K562 (cell line): ENCODE data around the gene S100P. TPM values are rescaled to one million over a fixed set of nuclear protein-coding genes. Genes with fewer than 3 reads are reported as not detected.

Source experiments
- ATF1 ChIP-seq, 2 experiments: fragments of 450-650 bp in 1 of 2; IDR thresholded peaks; 2 replicates each; pipeline ENCODE4 v1.6.1; 2016; ENCODE audit warnings: missing compliant biosample characterization in 1 of 2, missing genetic modification characterization in 1 of 2
- BHLHE40 ChIP-seq: IDR thresholded peaks from 2 replicates; pipeline ENCODE4 v1.6.1; 2011; ENCODE audit warnings: low read length, improper control_type of control experiment
- CC2D1A ChIP-seq: fragments of 450-650 bp; IDR thresholded peaks from 2 replicates; pipeline ENCODE4 v1.6.1; 2017; ENCODE audit warnings: mild to moderate bottlenecking
- CCAR2 ChIP-seq: fragments of 200-400 bp; formaldehyde crosslinking; IDR thresholded peaks from 2 replicates; pipeline ENCODE4 v1.6.1; 2017; ENCODE audit warnings: mild to moderate bottlenecking, low read depth, low read length
- CSDE1 ChIP-seq, 2 experiments: fragments of 450-650 bp; IDR thresholded peaks; 2 replicates each; pipeline ENCODE4 v1.6.1; 2016; ENCODE audit warnings: mild to moderate bottlenecking in 1 of 2
- DACH1 ChIP-seq: fragments of 450-650 bp; IDR thresholded peaks from 2 replicates; pipeline ENCODE4 v1.6.1; 2018; ENCODE audit not compliant: partially characterized antibody
- HDGF ChIP-seq: fragments of 450-650 bp; IDR thresholded peaks from 2 replicates; pipeline ENCODE4 v1.6.1; 2016
- JUND ChIP-seq, 2 experiments: IDR thresholded peaks; 2 replicates in 1 of 2; 3 replicates in 1 of 2; pipeline ENCODE4 v1.6.1; 2011; ENCODE audit warnings: borderline replicate concordance in 2 of 2, low read depth in 2 of 2, low read length in 2 of 2, improper control_type of control experiment in 1 of 2, missing biosample characterization in 1 of 2, missing genetic modification characterization in 1 of 2, missing genetic modification reagents in 1 of 2
- KDM1A ChIP-seq, 2 experiments: fragments of 450-650 bp; IDR thresholded peaks; 2 replicates each; pipeline ENCODE4 v1.6.1; 2016; ENCODE audit warnings: mild to moderate bottlenecking in 2 of 2
- KDM4B ChIP-seq, 2 experiments: fragments of 450-650 bp in 1 of 2; sonication (generic) in 1 of 2; IDR thresholded peaks; 2 replicates each; pipeline ENCODE4 v1.6.1; 2016 to 2017; ENCODE audit warnings: borderline replicate concordance in 2 of 2, antibody characterized with exemption in 1 of 2, low read depth in 1 of 2, mild to moderate bottlenecking in 1 of 2
- MAFK ChIP-seq: IDR thresholded peaks from 2 replicates; pipeline ENCODE4 v1.6.1; 2011; ENCODE audit warnings: low read length, improper control_type of control experiment
- NBN ChIP-seq: fragments of 450-650 bp; IDR thresholded peaks from 2 replicates; pipeline ENCODE4 v1.6.1; 2016; ENCODE audit warnings: low read depth, mild to moderate bottlenecking
- NR2C2 ChIP-seq, 2 experiments: fragments of 200-800 bp in 1 of 2; sonication (Bioruptor generic) in 1 of 2; sonication (generic) in 1 of 2; formaldehyde crosslinking in 1 of 2; IDR thresholded peaks; 2 replicates each; pipeline versions ENCODE4 v1.6.1 to v1.8.0; 2016 to 2022; ENCODE audit warnings: mild to moderate bottlenecking in 1 of 2, missing compliant biosample characterization in 1 of 2, missing genetic modification characterization in 1 of 2, missing genetic modification reagents in 1 of 2
- SMAD4 ChIP-seq: fragments of 250-450 bp; sonication (Bioruptor Pico); conservative IDR thresholded peaks from 2 replicates; pipeline ENCODE4 v1.8.0; 2021; ENCODE audit warnings: inconsistent platforms, mild to moderate bottlenecking, moderate library complexity
- STAG1 ChIP-seq: sonication (generic); formaldehyde crosslinking; IDR thresholded peaks from 2 replicates; pipeline ENCODE4 v1.5.0; 2020; ENCODE audit warnings: missing genetic modification reagents, borderline replicate concordance
- TCF3 ChIP-seq: sonication (generic); formaldehyde crosslinking; IDR thresholded peaks from 2 replicates; pipeline ENCODE4 v1.4.0; 2020; ENCODE audit warnings: mild to moderate bottlenecking, missing genetic modification reagents
- ZBTB7A ChIP-seq: IDR thresholded peaks from 2 replicates; pipeline ENCODE4 v1.6.1; 2011; ENCODE audit warnings: low read depth, mild to moderate bottlenecking, low read length, moderate library complexity, borderline replicate concordance; ENCODE audit not compliant: control insufficient read depth
- ZFP36 ChIP-seq: fragments of 150-350 bp; IDR thresholded peaks from 2 replicates; pipeline ENCODE4 v1.6.1; 2018; ENCODE audit warnings: low read length, low read depth; ENCODE audit not compliant: partially characterized antibody
- ZNF445 ChIP-seq: fragments of 250-450 bp; sonication (Bioruptor Pico); IDR thresholded peaks from 2 replicates; pipeline ENCODE4 v1.4.0; 2020; ENCODE audit warnings: low read depth, mild to moderate bottlenecking, moderate library complexity
- polyA plus RNA-seq, 8 experiments: library from polyadenylated mRNA; depleted of rRNA in 4 of 8; stranded (reverse) in 5 of 8; unstranded in 3 of 8; fragments of >200 nt; fragmentation: Nextera tagmentation in 2 of 8; fragmentation: Illumina TruSeq in 1 of 8; extraction: Ambion mirVana in 2 of 8; extraction: Trizol in 1 of 8; gene quantifications; 2 replicates each; pipeline versions ENCODE4 v1.2.1 to v1.2.3, GENCODE V29; 2011 to 2014; ENCODE audit warnings: inconsistent platforms in 1 of 8, missing spikeins in 1 of 8
- total RNA-seq, 7 experiments: library from RNA; depleted of rRNA in 6 of 7; stranded (reverse); fragments of >200 nt in 6 of 7; fragmentation: Illumina TruSeq in 2 of 7; extraction: Trizol in 2 of 7; gene quantifications; 2 replicates each; pipeline versions ENCODE4 v1.2.1 to v1.2.3, GENCODE V29; 2011 to 2021; ENCODE audit warnings: low replicate concordance in 1 of 7
- TF ChIP-seq, protein P1 (sequence below): fragments of 450-650 bp; IDR thresholded peaks from 2 replicates; pipeline ENCODE4 v1.6.1; 2016; ENCODE audit warnings: antibody characterized with exemption
- TF ChIP-seq, protein P2 (sequence below): fragments of 450-650 bp; formaldehyde crosslinking; IDR thresholded peaks from 2 replicates; pipeline ENCODE4 v1.4.0; 2020; ENCODE audit warnings: mild to moderate bottlenecking, moderate library complexity

S100P gene
- total and polyA plus RNA-seq, 9 of the 15 experiments (the other 6 are each of a cell fraction or from before 2014, with no cell fraction given) = 4.1 to 23.8 (median 7.5) TPM

DNA sequence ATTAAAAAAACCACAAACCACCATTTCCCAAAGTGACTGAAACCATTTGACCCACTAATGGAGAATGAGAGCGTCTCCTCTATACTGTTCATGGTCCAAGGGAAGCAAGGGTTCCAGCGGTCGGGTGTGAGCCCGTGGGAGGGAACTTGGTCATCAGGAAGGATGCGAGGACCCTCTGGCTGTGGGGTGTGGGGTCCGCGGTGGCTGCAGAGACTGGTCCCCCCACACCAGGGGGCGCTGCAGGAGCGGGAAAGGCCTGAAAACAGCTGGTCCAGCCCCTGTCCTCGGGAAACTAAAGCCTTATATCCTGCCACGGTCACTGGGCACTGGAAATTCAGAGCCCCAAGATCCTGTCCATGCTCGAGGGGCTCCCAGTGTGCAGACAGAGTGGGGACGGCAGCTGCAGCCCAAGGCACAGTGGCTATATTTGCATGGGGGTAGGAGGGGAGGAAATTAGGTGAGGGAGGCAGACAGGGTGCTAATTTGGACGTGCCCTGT, 26.6 kb downstream of the S100P start (continued):
- TF ChIP-seq TCF3 = peak; percentile 20; the same call in 1 of the 2 replicates
- TF ChIP-seq CSDE1 (IDR thresholded peaks at IDR 0.05) = no peak
- TF ChIP-seq, protein P1, sequence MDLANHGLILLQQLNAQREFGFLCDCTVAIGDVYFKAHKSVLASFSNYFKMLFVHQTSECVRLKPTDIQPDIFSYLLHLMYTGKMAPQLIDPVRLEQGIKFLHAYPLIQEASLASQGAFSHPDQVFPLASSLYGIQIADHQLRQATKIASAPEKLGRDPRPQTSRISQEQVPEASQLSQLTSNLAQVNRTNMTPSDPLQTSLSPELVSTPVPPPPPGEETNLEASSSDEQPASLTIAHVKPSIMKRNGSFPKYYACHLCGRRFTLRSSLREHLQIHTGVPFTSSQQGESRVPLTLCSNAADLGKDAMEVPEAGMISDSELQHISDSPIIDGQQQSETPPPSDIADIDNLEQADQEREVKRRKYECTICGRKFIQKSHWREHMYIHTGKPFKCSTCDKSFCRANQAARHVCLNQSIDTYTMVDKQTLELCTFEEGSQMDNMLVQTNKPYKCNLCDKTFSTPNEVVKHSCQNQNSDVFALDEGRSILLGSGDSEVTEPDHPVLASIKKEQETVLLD = 0 out of 2 replicates have a peak, but pooled peaks have one; percentile 68
- TF ChIP-seq NR2C2 (CRISPR knock-in tag; IDR thresholded peaks at IDR 0.05) = no peak
- no peak for TF ChIP-seq NR2C2 (tag; IDR thresholded peaks at IDR 0.05)
- TF ChIP-seq KDM4B (IDR thresholded peaks at IDR 0.05; ENCODE audit: borderline replicate concordance in 2 of 2, low read depth in 1 of 2) = peak in 1 of 2 experiments; percentile 45; a peak in 1 of 4 replicates
- TF ChIP-seq CCAR2 = no peak
- peak; percentile 38 for TF ChIP-seq HDGF
- TF ChIP-seq JUND (IDR thresholded peaks at IDR 0.05; ENCODE audit: borderline replicate concordance, low read depth, low read length) = no peak
- peak; percentile 46; the same call in 1 of the 3 replicates for TF ChIP-seq JUND (tag; IDR thresholded peaks at IDR 0.05; ENCODE audit: borderline replicate concordance, low read depth, low read length)
- no peak for TF ChIP-seq ZNF445
- TF ChIP-seq STAG1 (CRISPR knock-in tag) = peak; percentile 97
- TF ChIP-seq, protein P2, sequence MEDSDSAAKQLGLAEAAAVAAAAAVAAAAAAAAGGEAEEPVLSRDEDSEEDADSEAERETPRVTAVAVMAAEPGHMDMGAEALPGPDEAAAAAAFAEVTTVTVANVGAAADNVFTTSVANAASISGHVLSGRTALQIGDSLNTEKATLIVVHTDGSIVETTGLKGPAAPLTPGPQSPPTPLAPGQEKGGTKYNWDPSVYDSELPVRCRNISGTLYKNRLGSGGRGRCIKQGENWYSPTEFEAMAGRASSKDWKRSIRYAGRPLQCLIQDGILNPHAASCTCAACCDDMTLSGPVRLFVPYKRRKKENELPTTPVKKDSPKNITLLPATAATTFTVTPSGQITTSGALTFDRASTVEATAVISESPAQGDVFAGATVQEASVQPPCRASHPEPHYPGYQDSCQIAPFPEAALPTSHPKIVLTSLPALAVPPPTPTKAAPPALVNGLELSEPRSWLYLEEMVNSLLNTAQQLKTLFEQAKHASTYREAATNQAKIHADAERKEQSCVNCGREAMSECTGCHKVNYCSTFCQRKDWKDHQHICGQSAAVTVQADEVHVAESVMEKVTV (CRISPR knock-in tag) = peak; percentile 97
- 0 out of 4 replicates have a peak, but pooled peaks of 1 of the 2 experiments have one; percentile 2 for TF ChIP-seq KDM1A (IDR thresholded peaks at IDR 0.05)
- no peak for TF ChIP-seq ATF1 (CRISPR knock-in tag; IDR thresholded peaks at IDR 0.05)
- peak; percentile 27; the same call in 1 of the 2 replicates for TF ChIP-seq ATF1 (tag; IDR thresholded peaks at IDR 0.05)
- peak; percentile 95 for TF ChIP-seq CC2D1A
- TF ChIP-seq NBN = no peak
- TF ChIP-seq MAFK = no peak
- TF ChIP-seq SMAD4 (CRISPR knock-in tag) = peak; percentile 72
- TF ChIP-seq DACH1 = peak; percentile 95
- TF ChIP-seq ZFP36 = peak; percentile 2
- TF ChIP-seq BHLHE40 = 0 out of 2 replicates have a peak, but pooled peaks have one; percentile 11
- TF ChIP-seq ZBTB7A = peak; percentile 99
